ENCODE measurements around the gene PLAAT4.
A peak's percentile ranks its signal among the peaks of the same experiment; 100 is the strongest.
"Not testable (repeated sequence)": the region's sequence is repeated elsewhere in the genome, so short reads cannot be mapped to it uniquely, and the experiment has no call there.

Gene PLAAT4

GRCh38 chr11:63572026-63572688 lies 35.5 kb downstream of the PLAAT4 start:
- DNase-seq (ENCODE audit: low spot score): no peak

DNA sequence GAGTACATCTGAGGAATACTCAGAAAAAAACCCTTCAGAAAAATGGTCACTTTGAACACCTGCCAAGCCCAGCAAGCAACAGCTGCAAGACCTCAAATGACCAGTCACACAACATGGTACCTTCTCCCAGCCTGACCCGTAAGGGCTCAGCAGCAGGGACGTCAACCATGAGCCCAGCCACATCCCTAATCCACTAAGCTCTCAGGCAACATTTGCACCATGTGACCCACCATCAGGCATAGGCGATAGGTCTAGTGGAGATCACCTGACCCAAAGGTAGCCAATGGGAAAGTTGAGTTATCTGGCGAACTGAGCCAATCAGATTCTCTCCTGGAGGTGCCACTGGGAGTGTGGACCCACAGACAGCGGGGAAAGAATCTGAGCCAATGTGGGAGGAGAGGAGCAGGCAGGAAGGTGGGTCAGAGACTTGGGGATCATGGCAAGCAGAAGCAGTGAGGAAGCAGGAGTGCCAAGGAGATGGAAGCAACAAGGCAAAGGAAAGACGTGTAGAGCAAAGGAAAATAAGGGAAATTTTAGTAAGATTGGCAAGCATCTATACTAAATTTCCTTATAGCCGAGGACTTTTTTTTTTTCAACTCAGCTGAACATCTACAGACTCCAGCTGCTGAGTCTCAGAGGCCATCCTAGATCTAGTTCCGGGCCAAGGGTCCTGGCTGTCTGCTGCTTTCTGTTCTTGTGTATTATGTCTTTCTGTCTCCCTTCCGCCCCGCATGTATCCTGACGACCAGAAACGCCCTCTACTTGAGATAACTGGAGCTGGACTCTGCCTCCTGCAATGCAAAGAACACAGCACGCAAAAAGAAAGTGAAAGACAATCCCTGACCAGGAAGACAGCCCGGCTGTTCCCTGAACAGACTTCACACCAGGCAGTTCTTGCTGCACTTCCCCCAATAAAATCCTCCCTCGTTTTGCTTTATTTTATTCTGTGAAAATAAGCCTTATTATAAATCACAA lies 37.6 kb downstream of the PLAAT4 start:
- DNase-seq (ENCODE audit: low spot score): peak; percentile 43

DNA sequence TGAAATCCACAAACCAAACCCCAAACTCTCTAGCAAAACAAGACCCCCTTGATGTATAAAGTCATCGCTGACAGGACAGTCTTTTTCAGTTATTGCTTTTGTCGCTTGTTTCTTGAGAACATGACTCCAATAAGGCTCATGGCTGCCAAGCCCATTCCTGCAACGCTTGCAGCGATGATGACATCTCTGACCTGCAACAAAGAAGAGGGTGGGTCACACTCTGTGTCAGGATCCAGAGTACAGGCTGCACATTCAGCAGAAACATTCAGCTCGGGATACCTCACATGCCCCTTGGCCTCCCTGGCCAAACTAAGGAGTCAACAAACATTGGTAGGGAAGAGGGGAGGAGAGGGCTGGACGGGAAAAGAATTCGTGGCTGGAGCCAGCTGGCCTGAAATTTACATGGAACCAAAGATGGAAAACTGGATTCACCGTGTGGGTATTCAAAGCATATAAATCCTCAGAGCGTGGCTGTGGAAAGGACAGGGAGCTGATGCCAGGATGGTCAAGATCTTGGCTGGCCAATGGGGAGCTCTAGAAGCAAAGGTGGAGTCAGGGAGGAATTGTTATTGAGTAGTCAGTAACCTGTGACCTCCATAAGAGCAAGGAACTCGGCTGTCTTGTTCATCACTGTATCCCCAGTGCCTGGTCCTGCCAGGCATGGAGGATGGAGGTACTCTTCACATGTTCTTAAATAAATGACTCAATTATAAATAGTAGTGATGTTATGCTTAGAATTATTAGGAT lies 38.4 kb downstream of the PLAAT4 start:
- no peak for DNase-seq (ENCODE audit: low spot score)

GRCh38 chr11:63578882-63579281 lies 42.3 kb downstream of the PLAAT4 start:
- not testable (repeated sequence) for DNase-seq (ENCODE audit: low spot score)

DNA sequence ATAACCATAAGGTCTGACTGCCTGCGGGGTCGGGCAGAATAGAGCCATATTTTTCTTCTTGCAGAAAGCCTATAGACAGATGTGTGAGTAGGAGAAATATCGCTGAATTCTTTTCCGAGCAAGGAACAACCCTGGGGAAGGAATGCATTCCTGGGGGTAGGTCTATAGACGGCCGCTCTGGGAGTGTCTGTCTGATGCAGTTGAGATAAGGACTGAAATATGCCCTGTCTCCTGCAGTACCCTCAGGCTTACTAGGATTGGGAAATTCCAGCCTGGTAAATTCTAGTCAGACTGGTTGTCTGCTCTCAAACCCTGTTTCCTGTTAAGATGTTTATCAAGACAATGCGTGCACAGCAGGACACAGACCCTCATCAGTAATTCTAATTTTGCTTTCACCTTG lies 44.6 kb downstream of the PLAAT4 start:
- DNase-seq (ENCODE audit: low spot score): not testable (repeated sequence)

- no peak for DNase-seq (ENCODE audit: low spot score)
These were observed 46.7 kb downstream of the PLAAT4 start for GRCh38 chr11:63583357-63583677.

- DNase-seq (ENCODE audit: low spot score): no peak
These were observed 50.0 kb downstream of the PLAAT4 start for GRCh38 chr11:63586451-63587166.

DNA sequence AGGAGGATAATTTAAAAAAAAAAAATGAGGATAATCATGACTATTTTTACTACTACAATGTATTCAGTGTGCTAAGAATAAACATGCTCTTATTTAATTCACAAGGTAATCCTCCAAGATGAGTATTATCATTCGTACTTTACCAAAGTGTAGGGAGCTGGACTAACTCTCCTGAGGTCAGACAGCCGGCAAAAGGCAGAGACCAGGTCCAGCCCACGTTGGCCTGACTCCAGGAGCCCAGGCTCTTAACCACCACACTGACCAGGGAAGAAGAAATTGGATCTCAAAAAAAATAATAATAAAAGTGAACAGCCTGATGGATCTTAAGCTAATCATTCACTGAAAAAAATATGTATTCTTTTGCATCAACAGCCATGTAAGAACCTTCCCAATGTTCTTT lies 52.4 kb downstream of the PLAAT4 start:
- DNase-seq (ENCODE audit: low spot score): no peak

DNA sequence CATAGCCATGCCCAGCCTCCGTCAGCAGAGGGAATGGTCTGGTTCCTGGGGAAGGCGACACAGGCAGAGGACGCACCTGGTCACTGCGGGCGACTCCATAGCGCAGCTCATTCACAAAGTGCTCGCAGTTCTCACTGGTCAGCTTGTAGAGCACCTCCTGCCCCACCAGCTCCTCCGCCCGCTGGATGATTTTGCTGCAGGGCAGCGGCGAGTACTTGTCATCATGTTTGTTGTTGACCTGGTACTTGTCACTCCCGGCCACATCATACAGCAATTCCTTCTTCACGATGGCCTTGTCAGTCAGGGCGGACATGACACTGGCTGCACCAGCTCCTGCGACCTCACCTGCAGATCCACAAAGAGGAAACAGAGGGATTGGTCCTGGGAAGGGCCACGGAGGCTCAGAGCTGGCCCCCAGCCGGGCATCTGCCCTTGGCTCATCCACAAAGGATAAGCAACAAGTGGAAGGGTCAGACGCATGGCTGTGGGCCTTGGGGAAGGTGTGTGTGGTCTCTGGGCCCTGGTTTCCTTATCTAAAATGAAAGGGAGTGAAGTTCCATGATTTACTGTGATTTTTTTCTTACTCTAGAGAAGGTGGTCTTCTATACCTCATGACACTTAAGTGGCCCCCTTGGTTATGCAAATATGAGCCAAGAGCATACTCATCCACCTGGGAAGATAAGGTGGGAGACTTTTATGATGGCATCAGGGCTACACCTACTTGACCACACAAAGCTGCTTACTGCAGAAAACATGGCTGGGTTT lies 53.6 kb downstream of the PLAAT4 start:
- DNase-seq (ENCODE audit: low spot score): no peak

GRCh38 chr11:63592975-63593395 lies 56.4 kb downstream of the PLAAT4 start:
- DNase-seq (ENCODE audit: low spot score): peak; percentile 21

GRCh38 chr11:63595296-63595695 lies 58.7 kb downstream of the PLAAT4 start:
- no peak for DNase-seq (ENCODE audit: low spot score)
